B cell (primary cell): ENCODE data around the gene CFAP65. TPM values are rescaled to one million over a fixed set of nuclear protein-coding genes. Genes with fewer than 3 reads are reported as not detected.
A peak's percentile ranks its signal among the peaks of the same experiment; 100 is the strongest.

Experiments used
- ATAC-seq: fragments of 200-7000 bp; cut with Tn5 transposase; one replicate; pipeline ENCODE4 v1.10.0; 2021; ENCODE audit warnings: low read depth, mild to moderate bottlenecking, moderate number of reproducible peaks, moderate library complexity
- CTCF ChIA-PET: fragments of 350-600 bp; sonication (Branson Sonifier 250); formaldehyde crosslinking; loops from one replicate; lab custom pipeline; 2021; ENCODE audit warnings: antibody characterized with exemption, inconsistent platforms; lab: Charles Lee
- POLR2A ChIA-PET: fragments of 350-600 bp; sonication (Branson Sonifier 250); formaldehyde crosslinking; loops from one replicate; lab custom pipeline; 2021; ENCODE audit warnings: antibody characterized with exemption; lab: Charles Lee
- DNase-seq: peaks from one replicate; pipeline ENCODE4 v3.0.0; 2013
- H2AFZ ChIP-seq: 2 replicates; pipeline ENCODE4 v1.6.1; 2012; ENCODE audit warnings: mild to moderate bottlenecking, low read depth, low read length; ENCODE audit not compliant: insufficient read depth, poor library complexity, severe bottlenecking
- H3K27ac ChIP-seq, 2 donors: 1 replicate in 1 of 2; 2 replicates in 1 of 2; pipeline ENCODE4 v1.5.1; 2012 to 2013; ENCODE audit warnings: low read length in 2 of 2, mild to moderate bottlenecking in 2 of 2, moderate library complexity in 1 of 2
- H3K27me3 ChIP-seq, 4 experiments: fragments of 200-600 bp in 1 of 4; sonication (generic) in 1 of 4; replicated peaks in 1 of 4; 1 replicate in 2 of 4; 2 replicates in 2 of 4; pipeline versions ENCODE4 v1.6.1 to v1.7.0; 2013 to 2016; ENCODE audit warnings: low read length in 3 of 4, mild to moderate bottlenecking in 2 of 4, mixed read lengths in 1 of 4, moderate library complexity in 1 of 4; ENCODE audit not compliant: insufficient read depth in 4 of 4, control insufficient read depth in 3 of 4; ENCODE audit errors: control extremely low read depth in 1 of 4
- H3K36me3 ChIP-seq, 2 experiments: replicated peaks in 1 of 2; 1 replicate in 1 of 2; 2 replicates in 1 of 2; pipeline versions ENCODE4 v1.6.1 to v1.7.1; 2013; ENCODE audit warnings: low read length in 1 of 2; ENCODE audit not compliant: insufficient read depth in 2 of 2, control insufficient read depth in 1 of 2; ENCODE audit errors: control extremely low read depth in 1 of 2, extremely low read depth in 1 of 2
- H3K4me1 ChIP-seq, 2 donors: fragments of 200-600 bp in 1 of 2; sonication (generic) in 1 of 2; 1 replicate in 1 of 2; 2 replicates in 1 of 2; pipeline versions ENCODE4 v1.5.1 to v1.6.1; 2013 to 2017; ENCODE audit warnings: low read length in 2 of 2; ENCODE audit not compliant: control insufficient read depth in 2 of 2, insufficient read depth in 2 of 2
- H3K4me2 ChIP-seq: replicated peaks from 2 replicates; pipeline ENCODE3; 2012; ENCODE audit warnings: mild to moderate bottlenecking, low read depth, low read length; ENCODE audit not compliant: poor library complexity, severe bottlenecking
- H3K4me3 ChIP-seq, 5 experiments: fragments of 200-600 bp in 1 of 5; sonication (generic) in 1 of 5; 1 replicate in 3 of 5; 2 replicates in 2 of 5; pipeline versions ENCODE4 v1.5.1 to v1.7.0; 2011 to 2016; ENCODE audit warnings: low read length in 4 of 5, mild to moderate bottlenecking in 4 of 5, low read depth in 2 of 5, control low read depth in 1 of 5, moderate library complexity in 1 of 5; ENCODE audit not compliant: insufficient read depth in 1 of 5; ENCODE audit errors: control extremely low read depth in 1 of 5, extremely low read depth in 1 of 5
- H3K79me2 ChIP-seq: fragments of 200-600 bp; sonication (generic); one replicate; pipeline ENCODE4 v1.6.0; 2016; ENCODE audit warnings: low read length; ENCODE audit not compliant: control insufficient read depth, insufficient read depth
- H3K9ac ChIP-seq: fragments of 200-600 bp; sonication (generic); 2 replicates; pipeline ENCODE4 v1.6.1; 2017; ENCODE audit warnings: mild to moderate bottlenecking, low read length, moderate library complexity
- H3K9me3 ChIP-seq, 3 donors: one replicate each; pipeline versions ENCODE4 v1.6.1 to v1.7.1; 2013; ENCODE audit warnings: low read length in 2 of 3; ENCODE audit not compliant: control insufficient read depth in 2 of 3, insufficient read depth in 1 of 3; ENCODE audit errors: control extremely low read depth in 1 of 3
- H4K20me1 ChIP-seq: 2 replicates; pipeline ENCODE4 v1.6.0; 2012; ENCODE audit warnings: mild to moderate bottlenecking, low read length; ENCODE audit not compliant: insufficient read depth, control insufficient read depth, poor library complexity, severe bottlenecking
- H3K27ac Mint-ChIP-seq: one replicate; pipeline ENCODE4 v1.8.0; 2021; ENCODE audit warnings: mixed read lengths
- H3K27me3 Mint-ChIP-seq: one replicate; pipeline ENCODE4 v1.8.0; 2021; ENCODE audit warnings: mixed read lengths
- H3K4me1 Mint-ChIP-seq: one replicate; pipeline ENCODE4 v1.8.0; 2021; ENCODE audit warnings: mixed read lengths
- H3K4me3 Mint-ChIP-seq: one replicate; pipeline ENCODE4 v1.8.0; 2021; ENCODE audit warnings: mixed read lengths
- H3K9me3 Mint-ChIP-seq: one replicate; pipeline ENCODE4 v1.8.0; 2022; ENCODE audit warnings: mixed read lengths; ENCODE audit not compliant: insufficient read depth
- CTCF ChIP-seq: fragments of 200-600 bp; IDR thresholded peaks from one replicate; pipeline ENCODE4 v1.8.0; 2022; ENCODE audit warnings: antibody characterized with exemption, mild to moderate bottlenecking
- EZH2 ChIP-seq: IDR thresholded peaks from 2 replicates; pipeline ENCODE4 v1.6.1; 2012; ENCODE audit warnings: borderline replicate concordance, low read depth, mild to moderate bottlenecking, moderate library complexity, low read length; ENCODE audit not compliant: insufficient read depth, poor library complexity, severe bottlenecking
- WGBS: methylation state at CpG from one replicate; pipeline ENCODE4 v1.1.5; 2013; ENCODE audit warnings: missing lambda C conversion rate; ENCODE audit not compliant: insufficient coverage; 5-methylcytosine and 5-hydroxymethylcytosine counted together
- intact Hi-C: fragments of 100-400 bp; cut with micrococcal nuclease; formaldehyde crosslinking; loops from one replicate; pipeline ENCODE4 v1.10.0; 2022
- polyA plus RNA-seq: library from polyadenylated mRNA; depleted of rRNA; stranded (reverse); fragments of >200 nt; gene quantifications from 2 replicates; pipeline ENCODE4 v1.2.3, GENCODE V29; 2012
- total RNA-seq, 2 donors: library from RNA; stranded (reverse); fragments of 120-200 nt in 1 of 2; gene quantifications; 1 replicate in 1 of 2; 2 replicates in 1 of 2; pipeline versions ENCODE4 v1.2.3 to v1.2.4, GENCODE V29; 2013 to 2022

The CFAP65 gene
- total and polyA plus RNA-seq, 2 donors (not counting 1 experiment from before 2014, with no cell fraction given) = not detected

- CTCF ChIA-PET = interaction anchor here (1.5 kb wide), 1 partner anchor 43 kb away, joined by 4 read pairs; no protein-coding TSS in a partner anchor
- no peaks in the 10 kb centered on the region for H3K4me1 ChIP-seq
- Mint-ChIP-seq H3K27me3 (no peaks in the 10 kb centered on the region), H3K4me1 (no peaks in the 10 kb centered on the region), H3K9me3 (no peaks in the 10 kb centered on the region), H3K27ac (no peak overlapping the region), H3K4me3 (no peak overlapping the region)
- TF ChIP-seq EZH2 = no peak
- no peak for TF ChIP-seq CTCF
- WGBS = 100% methylated on average over 3 of the region's 3 CpGs
- H3K36me3 ChIP-seq = peaks cover 7 to 29% of the 10 kb centered on the region in 2 experiments
- ATAC-seq (no peak), DNase-seq (no peak)
- H2AFZ ChIP-seq = no peak overlapping the region
- peaks cover 4% of the 10 kb centered on the region for H4K20me1 ChIP-seq
- POLR2A ChIA-PET = no interaction called here
- no peak overlapping the region for H3K4me3 ChIP-seq
- H3K27me3 ChIP-seq = no peaks in the 10 kb centered on the region
- no peak overlapping the region for H3K4me2 ChIP-seq
- H3K9me3 ChIP-seq = no peaks in the 10 kb centered on the region
- H3K9ac ChIP-seq = no peak overlapping the region
- intact Hi-C loops = no loop called here
- no peaks in the 10 kb centered on the region for H3K79me2 ChIP-seq
- H3K27ac ChIP-seq = no peak overlapping the region
Observed at GRCh38 chr2:219076253-219076652, 34.9 kb upstream of the CFAP65 start.

GRCh38 chr2:219073413-219074129 is 32.3 kb upstream of the CFAP65 start:
- H3K4me1 ChIP-seq = no peaks in the 10 kb centered on the region
- no peaks in the 10 kb centered on the region for H3K9me3 ChIP-seq
- no peaks in the 10 kb centered on the region for H3K27me3 Mint-ChIP-seq
- H3K4me1 Mint-ChIP-seq = no peaks in the 10 kb centered on the region
- peaks cover 7 to 29% of the 10 kb centered on the region in 2 experiments for H3K36me3 ChIP-seq
- no peak overlapping the region for H3K4me2 ChIP-seq
- H3K9ac ChIP-seq = no peak overlapping the region
- intact Hi-C loops = no loop called here
- H3K27ac Mint-ChIP-seq = no peak overlapping the region
- TF ChIP-seq CTCF (no peak), EZH2 (no peak)
- H3K27me3 ChIP-seq = no peaks in the 10 kb centered on the region
- H4K20me1 ChIP-seq = no peaks in the 10 kb centered on the region
- no peak overlapping the region for H2AFZ ChIP-seq
- no peak for ATAC-seq
- H3K79me2 ChIP-seq = no peaks in the 10 kb centered on the region
- ChIA-PET CTCF (interaction anchor here (0.6 to 4.2 kb wide), 5 partner anchors 15 to 224 kb away, joined by 3 to 20 read pairs (median 4); no protein-coding TSS in a partner anchor), POLR2A (no interaction called here)
- H3K4me3 Mint-ChIP-seq = no peak overlapping the region
- peak; percentile 22 for DNase-seq
- H3K4me3 ChIP-seq = no peak overlapping the region
- 47% methylated on average over 6 of the region's 14 CpGs for WGBS
- no peak overlapping the region for H3K27ac ChIP-seq
- no peaks in the 10 kb centered on the region for H3K9me3 Mint-ChIP-seq
